ENCODE data around the gene SGK1.
"Not testable (repeated sequence)": the region's sequence is repeated elsewhere in the genome, so short reads cannot be mapped to it uniquely, and the experiment has no call there.

Gene SGK1

DNA sequence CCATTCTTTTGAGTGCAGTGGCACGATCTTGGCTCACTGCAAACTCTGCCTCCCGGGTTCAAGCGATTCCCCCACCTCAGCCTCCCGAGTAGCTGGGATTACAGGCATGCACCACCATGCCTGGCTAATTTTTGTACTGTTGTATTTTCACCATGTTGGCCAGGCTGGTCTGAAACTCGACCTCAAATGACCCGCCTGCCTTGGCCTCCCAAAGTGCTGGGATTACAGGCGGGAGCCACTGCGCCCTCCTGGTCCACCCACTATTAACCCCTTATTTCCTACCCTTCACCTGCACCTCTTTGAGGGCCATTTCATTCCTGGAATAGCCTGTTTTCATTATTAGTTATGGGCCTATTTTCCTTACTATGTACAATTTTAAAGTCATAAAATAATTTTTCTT is 125.3 kb downstream of the SGK1 start:
- not testable (repeated sequence) for DNase-seq (ENCODE audit: low spot score); FAIRE-seq

DNA sequence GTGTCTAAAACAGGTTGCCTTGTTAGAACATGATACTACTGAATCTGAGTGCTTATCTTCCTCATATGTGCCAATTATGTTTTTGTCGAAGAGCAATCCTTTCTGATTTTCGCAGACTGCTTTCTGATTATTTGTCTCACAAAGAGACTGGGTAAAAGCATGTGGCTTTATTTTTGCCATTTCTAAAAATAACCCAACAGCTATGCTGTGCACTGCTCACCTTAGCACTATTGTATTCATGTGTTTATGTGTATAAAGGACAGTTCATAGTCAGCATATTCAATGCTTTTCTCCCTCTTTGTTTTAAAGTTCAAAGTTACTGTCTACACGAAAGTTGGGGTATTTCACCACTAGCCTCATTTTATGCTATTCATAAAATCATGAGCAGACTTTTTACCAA is 127.0 kb downstream of the SGK1 start:
- DNase-seq (ENCODE audit: low spot score): no peak

DNA sequence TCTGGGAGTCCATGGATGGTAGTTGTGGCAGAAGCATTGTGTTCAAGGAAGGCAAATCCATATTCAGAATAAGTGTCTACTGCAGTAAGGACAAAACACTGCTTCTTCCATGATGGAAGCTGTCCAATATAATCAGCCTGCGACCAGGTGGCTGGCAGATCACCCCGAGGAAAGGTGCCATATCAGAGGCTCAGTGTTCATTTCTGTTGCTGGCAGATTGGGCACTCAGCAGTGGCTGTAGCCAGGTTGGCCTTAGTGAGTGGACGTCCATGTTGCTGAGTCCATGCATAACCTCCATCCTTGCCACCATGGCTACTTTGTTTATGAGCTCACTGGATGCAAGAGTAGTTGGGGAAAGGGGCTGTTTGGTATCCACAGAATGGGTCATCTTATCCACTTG is 130.2 kb downstream of the SGK1 start:
- FAIRE-seq (no peak), DNase-seq (ENCODE audit: low spot score) (no peak)

More for the DNA sequence above, 127.0 kb downstream of the SGK1 start:
- FAIRE-seq: no peak

DNA sequence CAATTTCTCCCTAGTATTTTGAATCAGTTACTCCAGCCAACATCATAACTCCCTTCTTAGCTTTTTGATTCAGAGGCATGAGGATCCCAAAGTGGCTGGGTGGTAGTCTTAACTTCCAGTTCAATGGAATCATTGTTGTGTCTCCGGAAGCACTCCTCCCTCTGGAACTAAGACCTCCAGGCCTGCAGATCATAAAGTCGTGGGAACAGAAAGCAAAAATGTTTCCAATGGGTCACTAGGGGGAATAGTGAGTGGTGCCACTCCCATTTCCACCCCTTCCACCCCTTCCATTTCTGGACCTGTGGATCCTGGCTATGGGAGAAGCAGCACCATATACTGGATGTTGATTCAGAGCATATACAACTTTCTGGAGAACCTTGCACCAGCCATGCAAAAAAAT is 130.8 kb downstream of the SGK1 start:
- no peak for FAIRE-seq
- no peak for DNase-seq (ENCODE audit: low spot score)

DNA sequence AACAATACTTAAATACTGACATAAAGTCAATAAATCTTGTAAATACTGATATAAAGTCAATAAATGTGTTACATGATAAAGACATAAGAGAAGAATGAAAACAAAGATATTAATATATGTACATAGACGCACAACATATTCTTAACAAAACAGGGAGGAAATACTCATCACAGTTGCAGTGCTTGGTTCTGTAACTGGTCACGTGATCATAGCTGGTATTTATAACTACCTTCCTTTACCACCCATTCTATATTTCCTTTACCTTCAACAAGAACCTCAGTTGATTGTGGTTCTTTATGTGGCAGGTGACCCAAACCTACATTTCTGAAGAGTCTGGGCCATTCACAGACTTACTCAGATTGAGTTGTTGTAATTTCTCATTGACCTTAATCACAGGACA is 131.6 kb downstream of the SGK1 start:
- FAIRE-seq (no peak), DNase-seq (ENCODE audit: low spot score) (no peak)

DNA sequence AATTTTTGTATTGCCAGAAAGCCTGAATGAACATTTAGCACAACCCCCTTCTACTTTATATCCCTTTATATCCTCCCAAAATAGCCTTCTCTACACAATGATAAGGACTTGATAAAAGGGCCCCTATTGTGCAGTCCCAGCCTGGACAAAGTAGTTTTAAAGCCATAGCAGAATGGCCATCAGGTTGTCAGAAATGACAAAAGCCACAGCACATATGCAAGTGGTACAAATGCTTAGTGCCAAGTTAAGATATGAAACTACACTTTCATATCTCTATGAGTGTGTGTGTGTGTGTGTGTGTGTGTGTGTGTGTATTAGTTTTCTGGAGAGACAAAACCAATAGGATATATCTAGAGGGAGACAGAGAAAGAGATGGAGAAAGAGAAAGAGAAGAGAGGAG is 132.6 kb downstream of the SGK1 start:
- FAIRE-seq (no peak), DNase-seq (ENCODE audit: low spot score) (no peak)

DNA sequence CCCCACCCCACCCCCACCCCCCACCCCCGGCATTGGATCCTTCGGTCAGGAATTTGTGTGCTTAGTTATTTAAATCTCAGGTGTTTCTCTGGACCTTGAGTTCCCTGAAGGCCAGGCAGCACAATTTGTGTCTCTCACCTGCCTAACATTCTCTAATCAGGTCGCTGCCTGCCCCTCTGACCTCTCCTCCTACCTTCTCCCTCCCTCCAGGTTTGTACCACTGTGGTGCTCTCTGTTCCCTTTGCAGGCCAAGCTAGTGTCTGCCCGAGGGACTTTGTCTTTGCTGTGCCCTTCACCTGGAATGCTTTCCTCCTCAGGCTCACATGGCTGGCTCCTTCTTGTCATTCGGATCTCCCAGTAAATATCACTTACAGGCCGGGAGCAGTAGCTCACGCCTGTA is 134.1 kb downstream of the SGK1 start:
- no peak for DNase-seq (ENCODE audit: low spot score)
- no peak for FAIRE-seq

DNA sequence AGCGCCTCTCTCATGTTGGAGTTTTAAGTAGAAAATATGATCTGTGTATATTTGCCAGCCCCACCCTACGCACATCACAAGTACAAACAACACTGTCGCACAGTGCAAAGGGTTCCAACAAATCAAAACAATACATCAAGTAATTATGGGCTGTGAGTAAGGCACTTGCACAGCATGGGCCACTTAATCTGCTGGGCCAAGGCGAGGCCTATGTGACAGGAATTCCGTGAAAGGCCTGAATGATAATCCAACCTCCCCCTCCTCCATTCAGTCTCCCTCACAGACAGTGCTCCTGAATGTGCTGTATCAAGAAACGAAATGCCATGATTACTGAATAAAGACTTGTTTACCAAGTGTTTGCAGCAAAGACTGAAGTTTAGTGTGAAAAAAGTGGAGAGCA is 135.4 kb downstream of the SGK1 start:
- no peak for DNase-seq (ENCODE audit: low spot score)
- no peak for FAIRE-seq

DNA sequence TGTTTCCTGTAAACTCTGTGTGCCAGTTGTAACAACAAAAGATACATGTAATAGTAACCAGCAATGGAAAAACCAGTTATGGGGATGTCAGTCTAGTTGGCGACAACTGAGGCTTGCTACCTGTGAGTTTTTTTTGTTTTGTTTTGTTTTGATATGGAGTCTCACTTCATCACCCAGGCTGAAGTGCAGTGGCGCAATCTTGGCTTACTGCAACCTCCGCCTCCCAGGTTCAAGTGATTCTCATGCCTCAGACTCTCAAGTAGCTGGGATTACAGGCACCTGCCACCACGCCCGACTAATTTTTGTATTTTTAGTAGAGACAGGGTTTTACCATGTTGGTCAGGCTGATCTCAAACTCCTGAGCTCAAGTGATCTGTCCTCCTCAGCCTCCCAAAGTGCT is 136.2 kb downstream of the SGK1 start:
- FAIRE-seq; DNase-seq (ENCODE audit: low spot score): not testable (repeated sequence)

DNA sequence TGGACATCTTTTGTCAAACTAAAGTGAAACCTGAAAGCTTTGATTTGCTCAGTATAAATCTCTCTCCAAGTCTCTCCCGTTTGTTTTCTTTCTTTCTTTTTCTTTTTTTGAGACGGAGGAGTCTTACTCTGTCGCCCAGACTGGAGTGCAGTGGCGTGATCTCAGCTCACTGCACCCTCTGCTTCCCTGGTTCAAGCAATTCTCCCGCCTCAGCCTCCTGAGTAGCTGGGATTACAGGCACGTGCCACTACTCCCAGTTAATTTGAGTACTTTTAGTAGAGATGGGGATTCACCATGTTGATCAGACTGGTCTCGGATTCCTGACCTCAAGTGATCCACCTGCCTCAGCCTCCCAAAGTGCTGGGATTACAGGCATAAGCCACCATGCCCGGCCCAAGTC is 136.7 kb downstream of the SGK1 start:
- FAIRE-seq; DNase-seq (ENCODE audit: low spot score): not testable (repeated sequence)

DNA sequence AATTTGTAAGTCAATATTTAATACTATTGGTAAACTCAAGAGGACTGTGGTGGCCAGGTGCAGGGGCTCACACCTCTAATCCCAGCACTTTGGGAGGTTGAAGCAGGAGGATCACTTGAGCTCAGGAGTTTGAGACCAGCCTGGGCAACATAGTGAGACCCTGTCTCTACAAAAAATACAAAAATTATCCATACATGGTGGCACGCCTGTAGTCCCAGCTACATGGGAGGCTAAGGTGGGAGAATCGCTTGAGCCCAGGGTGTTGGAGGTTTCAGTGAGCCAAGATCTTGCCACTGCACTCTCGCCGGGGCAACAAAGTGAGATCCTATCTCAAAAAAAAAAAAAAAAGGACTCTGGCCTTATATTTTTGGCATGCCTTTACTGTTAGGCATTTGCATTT is 137.4 kb downstream of the SGK1 start:
- DNase-seq (ENCODE audit: low spot score); FAIRE-seq: not testable (repeated sequence)

DNA sequence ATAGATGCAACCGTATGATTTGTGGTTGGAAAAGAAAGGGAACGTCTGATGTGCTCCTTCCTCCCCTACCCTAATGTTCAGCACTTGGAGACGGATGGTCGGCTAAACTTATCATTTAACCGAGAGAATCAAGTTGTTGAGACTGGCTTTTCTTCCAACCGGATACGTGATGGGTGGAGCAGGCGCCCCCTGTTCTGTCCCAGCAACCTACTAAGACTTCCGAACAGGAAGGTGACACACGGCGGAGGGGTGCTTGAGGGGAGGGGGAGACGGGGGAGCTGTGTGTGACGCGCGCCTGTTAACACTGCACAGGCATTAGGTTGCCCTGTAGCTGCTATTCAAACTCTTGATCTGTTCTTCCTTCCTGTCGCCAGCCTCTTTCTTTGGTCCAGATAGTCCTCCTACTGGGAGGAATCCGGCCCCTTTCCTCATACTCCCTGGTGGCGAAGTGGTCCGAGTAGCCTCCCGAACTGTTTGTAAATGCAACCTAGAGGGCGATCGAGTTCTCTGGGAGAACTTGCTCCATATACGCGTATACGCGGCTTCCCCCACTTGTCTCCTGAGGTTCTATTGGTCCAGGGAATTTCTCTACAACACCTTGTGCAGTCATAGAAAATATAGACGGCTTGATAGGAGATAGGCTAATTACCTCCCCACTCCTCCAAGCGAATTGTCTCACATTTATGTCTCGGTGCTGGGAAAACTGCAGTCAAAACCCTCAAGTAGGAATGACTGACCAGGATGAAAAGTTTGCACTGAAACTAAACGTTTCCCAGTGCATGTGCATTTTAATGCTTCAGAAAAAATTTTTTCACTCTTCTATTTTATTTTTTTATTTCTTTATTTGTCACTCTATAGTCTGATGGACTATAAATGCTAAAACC is 139.5 kb downstream of the SGK1 start:
- peak; percentile 35 for FAIRE-seq

DNA sequence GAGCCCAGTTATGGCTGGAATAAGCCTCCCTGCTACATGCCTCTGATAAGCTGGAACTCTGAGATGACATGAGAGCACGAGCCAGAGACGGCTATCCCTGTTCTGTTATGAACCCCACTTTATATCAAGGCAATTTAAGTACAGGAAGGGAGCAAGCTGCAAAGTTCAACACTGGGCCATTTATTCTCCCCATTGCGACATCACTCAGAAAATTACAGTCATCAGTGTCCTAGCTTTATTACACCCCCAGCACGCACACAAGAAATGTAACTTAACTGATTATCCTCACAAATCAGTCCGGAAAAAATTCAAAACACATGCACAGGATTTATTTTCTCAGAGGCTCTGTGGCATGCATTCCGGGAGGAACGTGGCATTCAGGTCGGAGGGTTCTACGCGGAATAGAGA is 140.2 kb downstream of the SGK1 start:
- DNase-seq (ENCODE audit: low spot score) (no peak), FAIRE-seq (no peak)

More for the DNA sequence above, 139.5 kb downstream of the SGK1 start:
- DNase-seq (ENCODE audit: low spot score): peak; percentile 76

DNA sequence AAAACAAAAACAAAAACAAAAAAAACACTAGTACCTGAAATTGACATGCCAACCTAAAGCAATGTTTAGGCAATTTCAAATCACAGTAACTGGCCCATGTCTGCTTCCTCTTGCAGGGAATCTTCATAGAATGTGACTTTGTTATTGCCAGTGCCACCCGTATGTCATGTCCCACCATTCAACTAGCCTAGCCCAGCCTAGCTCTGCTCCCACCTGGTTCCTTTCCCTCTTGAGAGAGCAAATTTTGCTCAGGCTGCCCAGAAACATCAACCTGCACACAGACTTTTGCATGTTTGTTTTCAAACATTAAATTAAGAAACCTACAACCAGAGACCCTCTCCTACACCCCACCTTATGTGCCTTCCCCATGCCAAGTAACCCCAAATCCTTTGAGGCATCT is 140.7 kb downstream of the SGK1 start:
- FAIRE-seq (no peak), DNase-seq (ENCODE audit: low spot score) (no peak)

DNA sequence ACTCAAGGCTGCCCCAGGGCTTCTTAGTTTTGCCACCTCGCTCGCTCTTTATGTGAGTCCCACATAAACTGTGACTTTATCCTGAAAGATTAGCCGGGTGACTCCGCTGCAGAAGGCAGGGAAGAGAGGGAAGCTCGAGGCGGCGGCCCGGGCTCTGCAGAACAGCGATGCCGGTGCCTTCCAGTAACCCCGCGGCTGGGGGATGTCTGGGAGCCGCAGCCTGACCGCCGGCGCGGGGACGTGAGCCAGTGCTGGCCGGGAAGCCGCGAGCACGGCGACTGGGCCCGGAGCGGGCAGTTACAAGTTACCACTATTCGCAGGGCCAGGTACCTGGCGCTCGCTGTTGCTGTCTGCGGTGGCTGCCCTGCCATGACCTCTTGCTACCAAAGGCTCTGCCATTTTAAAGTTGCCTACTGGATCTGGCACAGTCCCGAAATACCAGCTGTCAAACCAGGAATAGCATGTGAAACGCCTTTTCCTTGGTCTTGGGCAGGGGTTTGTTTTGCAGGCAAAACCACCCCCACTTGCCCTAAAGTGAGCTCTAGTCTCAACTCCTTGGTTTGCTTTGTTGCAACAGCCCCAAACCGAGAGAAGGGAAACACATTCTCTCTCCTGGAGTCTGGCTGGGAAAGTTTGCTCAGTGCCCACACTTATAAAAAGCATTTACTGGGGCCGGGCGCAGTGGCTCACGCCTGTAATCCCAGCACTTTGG is 141.5 kb downstream of the SGK1 start:
- FAIRE-seq (no peak), DNase-seq (ENCODE audit: low spot score) (no peak)

DNA sequence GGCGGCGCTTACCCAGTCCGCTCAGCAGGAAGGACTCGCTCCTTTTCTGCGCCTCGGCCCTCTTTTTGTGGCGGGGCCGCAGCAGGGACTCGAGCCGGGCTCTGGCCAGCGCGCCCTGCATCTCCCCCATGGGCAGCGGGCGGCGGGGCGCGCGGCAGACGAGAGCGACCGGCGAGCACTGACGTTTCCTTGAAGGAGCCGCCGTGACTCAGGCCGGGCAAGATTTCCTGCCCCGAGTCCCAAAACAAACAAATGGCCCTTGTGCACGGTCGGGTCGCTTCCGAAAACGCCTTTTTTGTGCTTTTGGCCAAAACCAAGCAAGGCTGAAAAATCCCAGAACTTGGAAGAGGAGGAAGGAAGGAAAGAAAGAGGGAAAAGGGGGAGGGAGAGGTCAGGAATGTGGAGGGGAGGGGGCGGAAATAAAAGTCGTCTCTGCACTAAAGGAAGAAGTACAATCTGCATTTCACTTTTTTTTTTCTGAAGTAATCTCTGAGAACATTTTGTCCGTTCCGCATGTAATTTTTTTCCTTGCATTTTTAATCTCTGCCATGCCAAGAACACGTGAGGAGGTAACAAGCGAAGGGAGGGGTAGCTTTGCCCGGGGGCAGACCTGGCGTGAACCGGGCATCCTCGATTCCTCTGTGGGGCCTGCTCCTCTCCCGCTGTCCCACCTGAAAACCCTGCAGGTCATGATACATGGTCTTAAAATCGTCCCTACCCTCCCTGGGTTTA is 142.2 kb downstream of the SGK1 start:
- no peak for FAIRE-seq
- DNase-seq (ENCODE audit: low spot score): peak; percentile 49

DNA sequence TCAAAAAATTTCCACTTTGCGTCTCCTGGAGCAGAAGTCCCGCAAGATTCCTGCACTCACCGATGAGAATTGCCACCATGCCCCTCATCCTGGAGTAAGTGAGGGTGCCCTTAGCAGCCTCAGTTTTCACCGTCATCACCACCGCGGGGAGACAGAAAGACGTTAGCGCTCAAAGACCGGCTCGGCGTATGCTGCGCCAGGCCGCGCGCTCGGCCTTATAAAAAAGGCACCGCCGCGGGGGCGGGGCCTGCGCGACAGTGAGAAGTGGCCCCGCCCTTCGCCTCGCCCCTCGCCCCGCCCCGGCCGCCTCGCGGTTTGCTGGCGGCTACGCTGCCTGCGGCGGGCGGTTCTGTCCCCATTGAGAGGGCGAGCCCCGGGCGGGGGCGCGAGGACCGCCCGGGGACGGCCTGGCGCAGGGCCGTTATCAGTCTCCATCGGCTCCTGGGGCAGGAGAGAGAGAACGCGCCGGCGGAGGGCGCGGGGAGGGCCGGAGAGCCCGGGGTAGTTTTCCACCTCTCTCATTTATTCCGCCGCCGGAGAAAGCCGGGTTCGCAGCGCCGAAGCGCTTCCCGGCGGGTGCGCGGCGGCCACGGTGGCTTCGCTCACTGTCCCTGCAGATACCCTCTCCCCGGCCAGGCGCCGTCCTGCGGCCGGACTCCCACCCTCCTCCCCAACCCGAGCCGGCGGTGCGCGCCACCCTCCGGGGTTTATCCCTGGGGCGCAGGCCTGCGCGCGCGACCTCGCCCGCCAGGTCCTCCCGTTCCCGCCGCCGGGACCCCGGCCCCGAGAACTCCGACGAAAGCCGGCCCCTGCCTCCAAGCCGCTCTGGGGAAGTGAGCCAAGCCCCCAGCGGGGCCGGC is 143.0 kb downstream of the SGK1 start:
- FAIRE-seq (no peak), DNase-seq (ENCODE audit: low spot score) (peak; percentile 77)

DNA sequence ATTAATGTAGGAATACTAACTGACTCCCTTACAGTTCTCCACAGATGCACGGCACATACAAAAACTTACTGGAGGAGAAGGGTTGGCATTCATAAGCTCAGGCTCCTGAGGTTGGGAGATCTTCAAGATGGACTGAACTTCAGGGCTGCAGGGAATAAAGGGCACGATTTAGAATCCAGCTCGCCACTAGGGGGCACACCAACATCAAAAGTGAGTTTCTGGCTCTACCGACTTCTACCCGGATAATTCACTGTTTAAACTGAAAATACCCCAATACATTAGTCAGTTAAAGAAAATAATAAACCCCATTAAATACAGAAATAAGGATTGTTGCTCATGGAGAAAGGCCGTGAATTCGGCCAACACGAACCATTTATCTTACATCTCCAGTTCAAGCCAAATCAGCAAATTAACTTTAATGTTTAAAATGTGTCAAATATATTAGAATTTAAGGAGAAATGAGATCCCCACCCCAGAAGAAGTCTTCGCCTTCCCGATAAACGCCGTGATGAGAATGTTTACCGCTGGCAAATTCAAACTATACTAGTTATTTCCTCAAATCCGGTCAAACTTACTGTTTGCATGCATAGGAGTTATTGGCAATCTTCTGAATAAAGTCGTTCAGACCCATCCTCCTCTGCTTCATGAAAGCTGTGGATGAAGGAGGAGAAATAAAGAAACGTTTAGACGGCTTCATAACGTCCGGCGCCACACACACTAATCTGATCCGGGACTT is 143.8 kb downstream of the SGK1 start:
- peak; percentile 57 for FAIRE-seq
- DNase-seq (ENCODE audit: low spot score): peak; percentile 66

DNA sequence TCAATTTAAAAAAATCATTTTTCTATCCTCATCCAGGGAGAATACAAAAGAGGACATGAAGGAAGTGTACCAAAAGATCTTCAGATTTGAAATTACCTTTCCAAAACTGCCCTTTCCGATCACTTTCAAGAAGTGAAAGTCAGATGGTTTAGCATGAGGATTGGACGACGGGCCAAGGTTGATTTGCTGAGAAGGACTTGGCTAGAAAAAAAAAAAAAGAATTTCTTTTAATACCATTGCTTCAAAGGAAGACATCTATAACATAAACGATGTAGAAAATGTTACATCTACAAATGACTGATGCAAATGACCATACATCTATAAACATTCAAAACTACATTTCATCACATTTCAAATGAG is 144.6 kb downstream of the SGK1 start:
- FAIRE-seq (no peak), DNase-seq (ENCODE audit: low spot score) (no peak)

DNA sequence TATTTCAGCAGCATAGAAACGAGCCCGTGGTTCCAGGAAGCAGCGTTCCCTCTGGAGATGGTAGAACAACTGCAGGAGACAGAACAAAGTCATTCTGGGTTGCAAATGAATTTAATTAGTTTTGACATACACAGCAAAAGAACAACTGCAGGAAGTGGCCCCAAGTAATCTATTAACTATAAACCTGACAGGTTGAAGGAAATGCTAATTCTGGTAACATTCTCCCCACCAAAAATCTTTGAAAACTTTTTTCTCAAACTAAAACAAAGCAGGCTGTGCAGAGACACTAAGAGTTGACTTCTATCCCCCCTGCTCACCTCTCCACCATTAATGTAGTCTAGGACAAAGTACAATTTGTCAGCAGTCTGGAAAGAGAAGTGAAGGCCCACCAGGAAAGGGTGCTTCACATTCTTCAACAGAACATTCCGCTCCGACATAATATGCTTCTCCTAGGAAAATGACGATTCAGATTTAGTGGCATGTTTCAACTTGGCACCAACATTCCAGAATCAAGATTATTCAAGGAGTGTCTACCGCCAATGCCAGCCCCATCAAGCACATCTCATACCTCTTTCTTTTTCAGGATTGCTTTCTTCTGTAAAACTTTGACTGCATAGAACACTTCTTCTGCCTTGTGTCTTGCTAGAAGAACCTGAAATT is 145.1 kb downstream of the SGK1 start:
- no peak for FAIRE-seq

More for the DNA sequence above, 145.1 kb downstream of the SGK1 start:
- DNase-seq (ENCODE audit: low spot score): no peak
